Endodermal cell (in vitro differentiated cells): ENCODE measurements around the gene RIT2. TPM values are rescaled to one million over a fixed set of nuclear protein-coding genes. Genes with fewer than 3 reads are reported as not detected.

Source experiments
- DNase-seq: peaks from one replicate; pipeline ENCODE4 v3.0.0-alpha.2; 2017
- H3K27ac ChIP-seq: 2 replicates; pipeline ENCODE4 v1.5.1; 2013; ENCODE audit warnings: mild to moderate bottlenecking, low read depth, low read length, moderate library complexity
- H3K27me3 ChIP-seq: 2 replicates; pipeline ENCODE4 v1.6.1; 2013; ENCODE audit warnings: mild to moderate bottlenecking, low read length, moderate library complexity; ENCODE audit not compliant: insufficient read depth, control insufficient read depth, poor library complexity, severe bottlenecking
- H3K36me3 ChIP-seq: 2 replicates; pipeline ENCODE4 v1.7.0; 2013; ENCODE audit warnings: mild to moderate bottlenecking, low read length, moderate library complexity; ENCODE audit not compliant: control insufficient read depth, insufficient read depth
- H3K4me1 ChIP-seq: one replicate; pipeline ENCODE4 v1.7.0; 2013; ENCODE audit warnings: low read length; ENCODE audit not compliant: control insufficient read depth, insufficient read depth
- H3K4me3 ChIP-seq: 2 replicates; pipeline ENCODE4 v1.5.1; 2013; ENCODE audit warnings: mild to moderate bottlenecking, low read length, moderate library complexity
- H3K9ac ChIP-seq: 2 replicates; pipeline ENCODE4 v1.6.1; 2013; ENCODE audit warnings: mild to moderate bottlenecking, low read length, moderate library complexity; ENCODE audit not compliant: poor library complexity, severe bottlenecking; ENCODE audit errors: extremely low read depth
- H3K9me3 ChIP-seq: 2 replicates; pipeline ENCODE4 v1.6.1; 2013; ENCODE audit warnings: mild to moderate bottlenecking, low read length, moderate library complexity; ENCODE audit not compliant: control insufficient read depth
- H3K27ac Mint-ChIP-seq: 2 replicates; pipeline ENCODE4 v1.8.0; 2020; ENCODE audit warnings: mixed read lengths
- H3K27me3 Mint-ChIP-seq: 2 replicates; pipeline ENCODE4 v1.8.0; 2021; ENCODE audit warnings: mild to moderate bottlenecking, mixed read lengths; ENCODE audit not compliant: insufficient read depth
- H3K36me3 Mint-ChIP-seq: 2 replicates; pipeline ENCODE4 v1.8.0; 2020; ENCODE audit warnings: low read depth, mixed read lengths
- H3K4me1 Mint-ChIP-seq: 2 replicates; pipeline ENCODE4 v1.8.0; 2020; ENCODE audit warnings: mixed read lengths
- H3K4me3 Mint-ChIP-seq: 2 replicates; pipeline ENCODE4 v1.8.0; 2020; ENCODE audit warnings: mild to moderate bottlenecking, moderate library complexity, mixed read lengths
- H3K9me3 Mint-ChIP-seq: 2 replicates; pipeline ENCODE4 v1.8.0; 2020; ENCODE audit warnings: mild to moderate bottlenecking, mixed read lengths
- CTCF ChIP-seq: fragments of 200-600 bp; sonication (generic); conservative IDR thresholded peaks from 2 replicates; pipeline ENCODE4 v1.5.0; 2021; ENCODE audit warnings: antibody characterized with exemption, mild to moderate bottlenecking
- WGBS, 2 experiments: methylation state at CpG; one replicate each; pipeline versions ENCODE4 v1.1.5 to v1.1.7; 2013; ENCODE audit warnings: missing lambda C conversion rate in 2 of 2, mixed read lengths in 1 of 2; ENCODE audit not compliant: insufficient coverage in 1 of 2, insufficient read length in 1 of 2; 5-methylcytosine and 5-hydroxymethylcytosine counted together
- long read RNA-seq, 4 experiments: library from polyadenylated mRNA in 2 of 4; library from RNA in 1 of 4; library from capped mRNA in 1 of 4; stranded (forward) in 3 of 4; unstranded in 1 of 4; transcript quantifications; one replicate each; pipeline ENCODE4 v2.0.0, GENCODE V29; 2020 to 2021; ENCODE audit warnings: inconsistent platforms in 1 of 4
- polyA plus RNA-seq, 2 experiments: library from polyadenylated mRNA; stranded (reverse); fragments of 50-300 nt; gene quantifications; one replicate each; pipeline ENCODE4 v1.2.3, GENCODE V29; 2013
- total RNA-seq, 2 donors: library from RNA; stranded (reverse); fragmentation: NEBNext Ultra II Directional in 1 of 2; extraction: Animal tissue kit (Norgen Biotek cat#: 25700) in 1 of 2; gene quantifications; 2 replicates in 1 of 2; 3 replicates in 1 of 2; pipeline ENCODE4 v1.2.1, GENCODE V29; 2021

RIT2 gene
- under 1 TPM in 1 of 2 donors, not detected in 1; 0.81 TPM for total RNA-seq
- polyA plus RNA-seq (2013, experiment 1 of 2): 0.21 TPM
- not detected for polyA plus RNA-seq (2013, experiment 2 of 2)
- long read RNA-seq, experiment 1: 0 reads
- long read RNA-seq, experiment 2: 0 reads
- long read RNA-seq, experiment 3, partial matches to known transcripts: 1 of 3 reads
- long read RNA-seq, experiment 3, other reads (novel, unspliced or antisense): 2 of 3 reads
- long read RNA-seq, experiment 4: 0 reads

GRCh38 chr18:43115076-43115921 is at the start of gene RIT2:
RIT2 (minus strand) TSS chr18:43115685.
- DNase-seq: no peak
- WGBS, 2 experiments: 89 to 93% methylated on average over 13 to 18 of the region's 18 CpGs
- H3K4me3 Mint-ChIP-seq: no peak within 1 kb of the TSS
- H3K36me3 Mint-ChIP-seq: no peaks in the 10 kb centered on the region
- H3K27me3 ChIP-seq: no peaks in the 10 kb centered on the region
- no peaks in the 10 kb centered on the region for H3K9me3 Mint-ChIP-seq
- no peaks in the 10 kb centered on the region for H3K27me3 Mint-ChIP-seq
- no peak within 1 kb of the TSS for H3K27ac ChIP-seq
- H3K4me1 ChIP-seq: no peaks in the 10 kb centered on the region
- H3K36me3 ChIP-seq: no peaks in the 10 kb centered on the region
- H3K9ac ChIP-seq: no peak within 1 kb of the TSS
- H3K27ac Mint-ChIP-seq: no peak within 1 kb of the TSS
- H3K4me3 ChIP-seq: no peak within 1 kb of the TSS
- H3K4me1 Mint-ChIP-seq: peaks cover 10% of the 10 kb centered on the region
- TF ChIP-seq CTCF: no peak
- H3K9me3 ChIP-seq: peaks cover 4% of the 10 kb centered on the region

- Mint-ChIP-seq H3K9me3 (peaks cover 45% of the 10 kb centered on the region), H3K27me3 (no peaks in the 10 kb centered on the region), H3K27ac (no peak overlapping the region), H3K36me3 (peaks cover 2% of the 10 kb centered on the region), H3K4me3 (no peak overlapping the region), H3K4me1 (no peaks in the 10 kb centered on the region)
- no peak overlapping the region for H3K4me3 ChIP-seq
- H3K36me3 ChIP-seq: no peaks in the 10 kb centered on the region
- no peak for TF ChIP-seq CTCF
- H3K4me1 ChIP-seq: no peaks in the 10 kb centered on the region
- H3K27me3 ChIP-seq: no peaks in the 10 kb centered on the region
- no peak overlapping the region for H3K9ac ChIP-seq
- whole genome bisulfite sequencing, 2 experiments: 94 to 100% methylated on average over 1 of the region's 1 CpG
- no peak overlapping the region for H3K27ac ChIP-seq
- H3K9me3 ChIP-seq: peaks cover 42% of the 10 kb centered on the region
- DNase-seq: no peak
These were observed 46.0 kb upstream of the RIT2 start for GRCh38 chr18:43161528-43161927.

DNA sequence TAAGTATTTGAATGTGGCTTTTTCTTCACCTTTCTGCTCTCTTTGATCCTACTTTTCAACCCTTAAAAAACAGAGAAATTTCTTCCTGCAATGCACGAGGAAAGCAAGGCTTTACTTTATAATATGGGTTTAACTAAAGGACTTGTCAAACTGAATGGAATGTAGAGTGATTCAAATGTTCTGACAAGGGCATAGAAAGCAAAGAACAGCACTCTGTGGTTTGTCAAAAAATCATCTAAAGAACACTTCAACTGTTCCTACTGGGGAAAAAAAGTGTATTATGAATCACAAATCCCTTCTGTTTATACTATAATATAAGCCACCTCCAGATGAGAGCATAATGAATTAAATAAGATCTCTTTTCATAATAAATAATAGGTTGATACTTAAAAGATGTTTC is 45.0 kb upstream of the RIT2 start:
- Mint-ChIP-seq H3K36me3 (peaks cover 2% of the 10 kb centered on the region), H3K27ac (no peak overlapping the region), H3K27me3 (no peaks in the 10 kb centered on the region), H3K4me3 (no peak overlapping the region), H3K4me1 (no peaks in the 10 kb centered on the region), H3K9me3 (peaks cover 34% of the 10 kb centered on the region)
- Histone ChIP-seq H3K36me3 (no peaks in the 10 kb centered on the region), H3K9ac (no peak overlapping the region), H3K4me3 (no peak overlapping the region), H3K9me3 (peaks cover 32% of the 10 kb centered on the region), H3K4me1 (no peaks in the 10 kb centered on the region), H3K27me3 (no peaks in the 10 kb centered on the region), H3K27ac (no peak overlapping the region)
- WGBS, 2 experiments: 92% methylated on average over 1 of the region's 1 CpG; no CpG with 5 or more reads in 1 of the 2 experiments
- no peak for DNase-seq
- no peak for TF ChIP-seq CTCF
